ENCODE data around the gene NR3C2. TPM values are rescaled to one million over a fixed set of nuclear protein-coding genes. Genes with fewer than 3 reads are reported as not detected.
A peak's percentile ranks its signal among the peaks of the same experiment; 100 is the strongest.

The NR3C2 gene
- total and polyA plus RNA-seq, 3 experiments from 2014 or later, result 5.7 to 7.3 (median 6.3) TPM

GRCh38 chr4:148300877-148301276, 141.3 kb downstream of the NR3C2 start:
- ChIA-PET CTCF (no interaction called here), POLR2A (no interaction called here)
- Histone ChIP-seq H3K4me1 (ENCODE audit: insufficient read depth, low read length) (no peaks in the 10 kb centered on the region), H3K9me3 (ENCODE audit: low read length) (no peaks in the 10 kb centered on the region), H3K36me3 (ENCODE audit: insufficient read depth, low read length) (no peaks in the 10 kb centered on the region), H3K27me3 (ENCODE audit: insufficient read depth, low read length, poor library complexity, severe bottlenecking) (no peaks in the 10 kb centered on the region), H3K4me3 (ENCODE audit: low read length) (no peak overlapping the region), H3K27ac (ENCODE audit: low read depth, low read length) (no peak overlapping the region)
- Mint-ChIP-seq H3K4me3 (no peak overlapping the region), H3K27me3 (no peaks in the 10 kb centered on the region), H3K27ac (no peak overlapping the region), H3K4me1 (peaks cover 11 to 58% (median 14%) of the 10 kb centered on the region in 3 donors), H3K9me3 (peaks cover 0 to 3% (median 0%) of the 10 kb centered on the region in 5 donors), H3K36me3 (peaks cover 8 to 14% (median 9%) of the 10 kb centered on the region in 3 donors)
- no peak for DNase-seq

GRCh38 chr4:148299337-148299736, 142.9 kb downstream of the NR3C2 start:
- Histone ChIP-seq H3K27me3 (ENCODE audit: insufficient read depth, low read length, poor library complexity, severe bottlenecking) (no peaks in the 10 kb centered on the region), H3K27ac (ENCODE audit: low read depth, low read length) (no peak overlapping the region), H3K9me3 (ENCODE audit: low read length) (no peaks in the 10 kb centered on the region), H3K4me1 (ENCODE audit: insufficient read depth, low read length) (no peaks in the 10 kb centered on the region), H3K4me3 (ENCODE audit: low read length) (no peak overlapping the region), H3K36me3 (ENCODE audit: insufficient read depth, low read length) (no peaks in the 10 kb centered on the region)
- Mint-ChIP-seq H3K9me3 (peaks cover 0 to 3% (median 0%) of the 10 kb centered on the region in 5 donors), H3K36me3 (peaks cover 8 to 14% (median 9%) of the 10 kb centered on the region in 3 donors), H3K27ac (no peak overlapping the region), H3K27me3 (no peaks in the 10 kb centered on the region), H3K4me3 (no peak overlapping the region), H3K4me1 (peaks cover 17 to 55% (median 19%) of the 10 kb centered on the region in 3 donors)
- ChIA-PET CTCF (no interaction called here), POLR2A (no interaction called here)
- no peak for DNase-seq

GRCh38 chr4:148296498-148296897, 145.7 kb downstream of the NR3C2 start:
- H3K4me1 Mint-ChIP-seq, result peaks cover 11 to 67% (median 27%) of the 10 kb centered on the region in 3 donors
- H3K27me3 ChIP-seq (ENCODE audit: insufficient read depth, low read length, poor library complexity, severe bottlenecking), result no peaks in the 10 kb centered on the region
- POLR2A ChIA-PET, result no interaction called here

GRCh38 chr4:148295642-148296041, 146.6 kb downstream of the NR3C2 start:
- Mint-ChIP-seq H3K9me3 (no peaks in the 10 kb centered on the region), H3K27me3 (no peaks in the 10 kb centered on the region), H3K27ac (peak overlapping the region in 2 of 8 donors; percentile 5 to 69), H3K36me3 (peaks cover 1 to 6% (median 3%) of the 10 kb centered on the region in 3 donors), H3K4me3 (no peak overlapping the region), H3K4me1 (peaks cover 14 to 69% (median 29%) of the 10 kb centered on the region in 3 donors)
- Histone ChIP-seq H3K27me3 (ENCODE audit: insufficient read depth, low read length, poor library complexity, severe bottlenecking) (no peaks in the 10 kb centered on the region), H3K4me3 (ENCODE audit: low read length) (no peak overlapping the region), H3K27ac (ENCODE audit: low read depth, low read length) (no peak overlapping the region), H3K36me3 (ENCODE audit: insufficient read depth, low read length) (no peaks in the 10 kb centered on the region), H3K4me1 (ENCODE audit: insufficient read depth, low read length) (no peaks in the 10 kb centered on the region), H3K9me3 (ENCODE audit: low read length) (no peaks in the 10 kb centered on the region)
- ChIA-PET POLR2A (no interaction called here), CTCF (no interaction called here)
- no peak for DNase-seq

More at GRCh38 chr4:148296498-148296897, 145.7 kb downstream of the NR3C2 start:
- no peak for DNase-seq
- H3K9me3 Mint-ChIP-seq, result peaks cover 0 to 3% (median 0%) of the 10 kb centered on the region in 5 donors
- H3K9me3 ChIP-seq (ENCODE audit: low read length), result no peaks in the 10 kb centered on the region
- H3K36me3 ChIP-seq (ENCODE audit: insufficient read depth, low read length), result no peaks in the 10 kb centered on the region
- H3K27ac Mint-ChIP-seq, result peak overlapping the region in 3 of 8 donors; percentile 8 to 27 (median 25)
- H3K4me1 ChIP-seq (ENCODE audit: insufficient read depth, low read length), result no peaks in the 10 kb centered on the region
- no peak overlapping the region for H3K27ac ChIP-seq (ENCODE audit: low read depth, low read length)
- no peak overlapping the region for H3K4me3 ChIP-seq (ENCODE audit: low read length)
- CTCF ChIA-PET, result no interaction called here
- no peaks in the 10 kb centered on the region for H3K27me3 Mint-ChIP-seq
- H3K36me3 Mint-ChIP-seq, result peaks cover 3 to 14% (median 3%) of the 10 kb centered on the region in 3 donors
- no peak overlapping the region for H3K4me3 Mint-ChIP-seq

GRCh38 chr4:148293571-148293970, 148.6 kb downstream of the NR3C2 start:
- Mint-ChIP-seq H3K9me3 (no peaks in the 10 kb centered on the region), H3K27ac (peak overlapping the region in 1 of 8 donors; percentile 14), H3K27me3 (no peaks in the 10 kb centered on the region), H3K4me1 (peaks cover 14 to 68% (median 31%) of the 10 kb centered on the region in 3 donors), H3K36me3 (peaks cover 1 to 5% (median 3%) of the 10 kb centered on the region in 3 donors), H3K4me3 (no peak overlapping the region)
- DNase-seq, result no peak
- ChIA-PET POLR2A (no interaction called here), CTCF (no interaction called here)
- no peaks in the 10 kb centered on the region for H3K36me3 ChIP-seq (ENCODE audit: insufficient read depth, low read length)
- H3K9me3 ChIP-seq (ENCODE audit: low read length), result no peaks in the 10 kb centered on the region
- no peak overlapping the region for H3K4me3 ChIP-seq (ENCODE audit: low read length)
- H3K27ac ChIP-seq (ENCODE audit: low read depth, low read length), result no peak overlapping the region
- H3K4me1 ChIP-seq (ENCODE audit: insufficient read depth, low read length), result no peaks in the 10 kb centered on the region
- H3K27me3 ChIP-seq (ENCODE audit: insufficient read depth, low read length, poor library complexity, severe bottlenecking), result no peaks in the 10 kb centered on the region

GRCh38 chr4:148292686-148293085, 149.5 kb downstream of the NR3C2 start:
- ChIA-PET POLR2A (no interaction called here), CTCF (interaction anchor here (1.0 kb wide), 1 partner anchor 10 kb away, joined by 3 read pairs; no protein-coding TSS in a partner anchor)
- Mint-ChIP-seq H3K9me3 (no peaks in the 10 kb centered on the region), H3K36me3 (no peaks in the 10 kb centered on the region), H3K27ac (no peak overlapping the region), H3K27me3 (no peaks in the 10 kb centered on the region), H3K4me3 (no peak overlapping the region), H3K4me1 (peaks cover 15 to 68% (median 32%) of the 10 kb centered on the region in 3 donors)
- H3K27ac ChIP-seq (ENCODE audit: low read depth, low read length), result no peak overlapping the region
- no peaks in the 10 kb centered on the region for H3K27me3 ChIP-seq (ENCODE audit: insufficient read depth, low read length, poor library complexity, severe bottlenecking)
- no peak for DNase-seq
- no peaks in the 10 kb centered on the region for H3K9me3 ChIP-seq (ENCODE audit: low read length)
- no peaks in the 10 kb centered on the region for H3K4me1 ChIP-seq (ENCODE audit: insufficient read depth, low read length)
- H3K4me3 ChIP-seq (ENCODE audit: low read length), result no peak overlapping the region
- H3K36me3 ChIP-seq (ENCODE audit: insufficient read depth, low read length), result no peaks in the 10 kb centered on the region

- Mint-ChIP-seq H3K4me3 (no peak overlapping the region), H3K27me3 (no peaks in the 10 kb centered on the region), H3K9me3 (no peaks in the 10 kb centered on the region), H3K27ac (no peak overlapping the region), H3K4me1 (peaks cover 24 to 71% (median 25%) of the 10 kb centered on the region in 3 donors), H3K36me3 (no peaks in the 10 kb centered on the region)
- Histone ChIP-seq H3K9me3 (ENCODE audit: low read length) (no peaks in the 10 kb centered on the region), H3K27me3 (ENCODE audit: insufficient read depth, low read length, poor library complexity, severe bottlenecking) (no peaks in the 10 kb centered on the region), H3K27ac (ENCODE audit: low read depth, low read length) (no peak overlapping the region), H3K4me3 (ENCODE audit: low read length) (no peak overlapping the region), H3K4me1 (ENCODE audit: insufficient read depth, low read length) (no peaks in the 10 kb centered on the region), H3K36me3 (ENCODE audit: insufficient read depth, low read length) (no peaks in the 10 kb centered on the region)
- ChIA-PET CTCF (no interaction called here), POLR2A (no interaction called here)
- no peak for DNase-seq
Observed at GRCh38 chr4:148289740-148290139, 152.5 kb downstream of the NR3C2 start.

GRCh38 chr4:148288448-148288847, 153.8 kb downstream of the NR3C2 start:
- ChIA-PET CTCF (no interaction called here), POLR2A (interaction anchor here (0.5 kb wide), 1 partner anchor 155 kb away, joined by 3 read pairs; no protein-coding TSS in a partner anchor)
- H3K27ac Mint-ChIP-seq, result peak overlapping the region in 1 of 8 donors; percentile 78
- DNase-seq, result no peak
- no peaks in the 10 kb centered on the region for H3K27me3 Mint-ChIP-seq
- no peaks in the 10 kb centered on the region for H3K9me3 Mint-ChIP-seq
- Histone ChIP-seq H3K36me3 (ENCODE audit: insufficient read depth, low read length) (no peaks in the 10 kb centered on the region), H3K4me1 (ENCODE audit: insufficient read depth, low read length) (no peaks in the 10 kb centered on the region), H3K27me3 (ENCODE audit: insufficient read depth, low read length, poor library complexity, severe bottlenecking) (no peaks in the 10 kb centered on the region), H3K4me3 (ENCODE audit: low read length) (no peak overlapping the region), H3K9me3 (ENCODE audit: low read length) (no peaks in the 10 kb centered on the region), H3K27ac (ENCODE audit: low read depth, low read length) (no peak overlapping the region)
- peaks cover 27 to 74% (median 32%) of the 10 kb centered on the region in 3 donors for H3K4me1 Mint-ChIP-seq
- H3K4me3 Mint-ChIP-seq, result no peak overlapping the region
- H3K36me3 Mint-ChIP-seq, result no peaks in the 10 kb centered on the region

Data from CD8-positive, alpha-beta memory T cell (primary cell).